GM21526 (cell line): Measurements from ENCODE around the gene GPR107.

Experiments used
- ATAC-seq: cut with Tn5 transposase; IDR thresholded peaks from one replicate; pipeline ENCODE4 v1.9.1; 2021; ENCODE audit warnings: moderate library complexity; ENCODE audit not compliant: unreplicated experiment, low FRiP score

The GPR107 gene

DNA sequence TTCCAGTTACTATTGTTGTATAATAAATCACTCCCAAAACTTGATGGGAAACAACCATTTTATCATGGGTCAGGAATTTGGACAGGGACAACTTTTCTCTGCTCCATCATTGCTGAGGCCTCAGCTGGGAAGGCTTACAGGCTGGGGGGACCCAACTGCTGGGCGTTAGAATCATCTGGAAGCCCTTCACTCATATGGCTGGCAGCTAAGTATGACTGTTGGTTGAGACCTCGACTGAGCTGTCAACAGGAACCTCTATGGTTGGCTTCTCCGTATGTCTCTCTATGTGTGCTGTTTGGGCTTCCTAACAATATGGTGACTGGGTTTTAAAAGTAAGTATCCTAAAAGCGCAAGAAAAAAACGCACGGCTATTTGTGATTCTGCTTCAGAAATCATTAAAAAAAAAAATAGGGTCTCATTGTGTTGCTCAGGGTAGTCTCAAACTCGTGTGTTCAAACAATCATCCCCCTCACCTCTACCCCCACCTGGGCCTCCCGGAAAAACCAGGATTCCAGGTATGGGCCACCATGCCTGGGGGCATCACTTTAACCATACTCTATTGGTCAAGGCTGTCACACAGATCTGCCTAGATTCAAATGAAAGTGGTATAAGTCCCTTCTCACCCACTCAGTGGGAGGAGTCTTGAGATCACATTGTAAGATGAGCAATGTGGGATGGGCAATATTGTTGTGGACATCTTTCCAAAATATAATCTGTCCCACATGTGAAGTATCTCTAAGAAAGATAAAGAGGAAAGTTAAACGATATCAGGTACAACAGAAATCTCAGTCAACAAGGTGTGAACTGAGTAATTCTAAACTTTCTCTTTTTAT is 26.0 kb upstream of the GPR107 start:
- no peak for ATAC-seq

DNA sequence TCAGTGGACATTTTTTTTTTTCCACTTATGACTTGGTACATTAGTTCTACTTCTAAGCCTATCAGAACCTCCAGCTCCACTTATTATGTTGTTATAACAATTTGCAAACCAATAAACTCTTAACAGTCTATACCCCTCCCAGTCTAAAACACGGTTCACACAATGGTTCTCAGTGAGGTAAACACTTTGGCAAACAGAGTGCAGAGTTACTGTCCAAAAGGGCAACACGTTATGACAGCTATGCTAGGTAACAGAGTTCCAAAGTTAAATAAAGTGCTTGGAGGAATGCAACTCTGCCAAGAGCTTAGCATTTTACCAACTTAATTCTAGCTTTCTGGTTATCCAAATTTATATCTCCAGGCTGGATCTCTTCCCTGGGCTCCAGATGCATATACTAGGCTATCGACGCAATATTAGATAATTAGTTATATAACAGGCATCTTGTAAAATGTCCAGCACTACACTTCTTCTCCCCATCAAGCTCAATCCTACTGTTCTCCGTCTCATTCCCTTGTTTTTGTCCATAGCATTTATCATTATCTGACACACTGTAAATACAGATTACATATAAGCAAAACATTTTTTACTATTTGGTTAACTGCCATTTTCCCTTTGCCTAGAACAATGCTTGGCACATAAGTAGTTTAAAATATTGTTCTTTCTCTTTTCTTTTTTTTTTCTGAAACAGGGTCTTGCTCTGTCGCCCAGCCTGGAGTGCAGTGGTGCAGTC is 25.0 kb upstream of the GPR107 start:
- ATAC-seq = no peak

DNA sequence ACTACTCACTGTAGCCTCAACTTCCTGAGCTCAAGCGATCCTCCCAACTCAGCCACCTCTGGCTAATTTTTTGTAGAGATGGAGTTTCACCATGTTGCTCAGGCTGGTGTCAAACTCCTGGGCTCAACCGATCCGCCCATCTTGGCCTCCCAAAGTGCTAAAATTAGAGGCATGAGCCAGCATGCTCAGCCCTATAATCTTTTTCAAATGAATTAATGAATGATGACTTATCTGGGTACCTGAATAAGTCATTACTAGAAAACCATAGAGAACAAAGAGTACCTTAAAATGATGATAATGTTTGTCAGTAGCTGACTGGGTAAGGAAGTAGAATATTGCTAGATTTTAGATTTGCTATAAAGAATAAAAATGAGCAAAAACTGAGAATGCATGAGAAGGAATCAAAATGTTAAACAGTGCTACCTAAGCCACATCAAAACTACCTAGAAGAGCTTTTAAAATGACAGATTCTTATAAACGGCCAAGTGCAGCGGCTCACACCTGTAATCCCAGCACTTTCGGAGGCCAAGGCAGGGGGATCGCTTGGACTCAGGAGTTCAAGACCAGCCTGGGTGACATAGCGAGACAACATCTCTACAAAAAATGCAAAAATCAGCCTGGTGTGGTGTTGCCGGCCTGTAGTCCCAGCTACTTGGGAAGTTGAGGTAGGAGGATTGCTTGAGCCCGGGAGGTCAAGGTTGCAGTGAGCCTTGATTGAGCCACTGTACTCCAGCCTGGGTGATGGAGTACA is 24.3 kb upstream of the GPR107 start:
- no peak for ATAC-seq

- no peak for ATAC-seq
These were observed 23.0 kb upstream of the GPR107 start for GRCh38 chr9:130030651-130031127.

DNA sequence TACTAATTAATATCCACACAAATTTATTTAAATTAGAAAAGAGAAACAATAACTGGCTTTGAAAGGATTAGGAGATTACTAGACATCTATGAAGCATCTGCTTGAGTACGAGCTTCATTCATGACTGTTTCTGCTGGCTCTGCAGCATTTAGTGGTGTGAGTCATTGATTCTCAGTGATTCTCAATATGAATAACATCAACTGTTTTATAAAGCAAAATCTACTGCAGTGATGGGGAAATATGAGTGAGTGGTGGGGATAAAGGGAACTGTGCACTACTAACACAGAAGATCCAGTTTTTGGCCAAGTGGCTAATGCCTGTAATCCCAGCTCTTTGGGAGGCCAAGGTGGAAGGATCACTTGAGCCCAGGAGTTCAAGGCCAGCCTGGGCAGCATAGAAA is 19.1 kb upstream of the GPR107 start:
- ATAC-seq = no peak

- no peak for ATAC-seq
These were observed 17.6 kb upstream of the GPR107 start for GRCh38 chr9:130036099-130036498.

DNA sequence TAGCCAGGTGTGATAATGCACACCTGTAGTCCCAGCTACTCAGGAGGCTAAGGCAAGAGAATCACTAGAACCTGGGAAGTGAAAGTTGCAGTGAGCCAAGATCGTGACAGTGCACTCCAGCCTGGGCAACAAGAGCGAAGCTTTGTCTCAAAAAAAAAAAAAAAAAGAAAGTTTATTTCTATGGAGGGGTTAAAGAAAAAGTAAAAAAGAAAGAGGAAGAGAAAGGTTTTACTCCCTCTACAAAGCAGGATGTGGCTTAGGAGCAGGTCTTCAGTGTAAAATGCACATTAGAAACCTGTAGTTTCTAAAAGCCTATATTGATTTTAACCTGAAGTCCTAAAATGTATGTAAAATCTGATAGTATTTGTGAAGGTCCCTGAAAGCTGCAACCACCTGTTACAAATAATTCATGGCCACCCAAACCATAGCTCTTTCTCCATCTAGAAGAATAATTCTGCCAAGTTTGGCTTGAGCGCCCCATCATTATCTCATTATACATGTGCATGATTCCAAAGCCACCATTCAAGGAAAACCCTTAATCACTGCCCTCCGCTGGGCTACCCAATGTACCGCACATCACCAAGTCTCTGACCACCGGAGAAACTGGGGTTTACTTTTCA is 14.1 kb upstream of the GPR107 start:
- no peak for ATAC-seq

DNA sequence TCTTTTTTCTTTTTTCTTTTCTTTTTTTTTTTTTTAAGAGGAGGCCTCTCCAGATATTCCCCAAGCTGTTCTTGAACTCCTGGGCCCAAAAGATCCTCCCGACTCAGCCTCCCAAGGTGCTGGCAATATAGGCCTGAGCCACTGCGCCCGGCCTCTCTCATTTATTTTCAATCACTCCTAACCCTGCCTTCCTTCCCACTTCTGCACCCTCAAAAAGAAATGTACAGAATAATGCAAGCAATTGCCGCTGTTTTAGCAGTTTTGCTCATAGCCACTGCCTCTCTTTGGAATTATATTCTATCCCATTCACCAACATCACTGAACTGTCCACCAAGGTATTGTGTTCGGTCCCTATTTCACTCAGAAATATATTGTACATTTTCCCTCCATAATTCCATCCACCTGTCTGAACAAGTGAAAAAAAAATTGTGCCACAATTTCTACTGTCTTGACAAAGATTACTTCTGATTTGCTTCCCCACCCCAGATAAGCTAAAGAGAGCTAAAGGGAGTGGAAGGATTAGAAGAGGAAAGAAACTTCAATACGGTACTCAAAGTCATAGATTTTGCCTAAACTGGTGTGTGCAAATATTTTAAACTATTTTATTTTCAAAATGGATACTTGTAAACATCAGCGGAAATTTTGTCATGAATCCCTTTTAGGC is 12.6 kb upstream of the GPR107 start:
- ATAC-seq = no peak

GRCh38 chr9:130041648-130042405 is 11.9 kb upstream of the GPR107 start:
- ATAC-seq = no peak

GRCh38 chr9:130042406-130042884 is 11.3 kb upstream of the GPR107 start:
- no peak for ATAC-seq

- no peak for ATAC-seq
These were observed 10.6 kb upstream of the GPR107 start, which contains the start of gene FNBP1 for GRCh38 chr9:130042885-130043653. Gene FNBP1, minus strand, starts transcription at chr9:130043189. Its CDS starts 214 bp downstream, at chr9:130042975.

- ATAC-seq = no peak
These were observed 9.8 kb upstream of the GPR107 start for GRCh38 chr9:130043654-130044623.

GRCh38 chr9:130045725-130046450 is 7.8 kb upstream of the GPR107 start:
- ATAC-seq = no peak

DNA sequence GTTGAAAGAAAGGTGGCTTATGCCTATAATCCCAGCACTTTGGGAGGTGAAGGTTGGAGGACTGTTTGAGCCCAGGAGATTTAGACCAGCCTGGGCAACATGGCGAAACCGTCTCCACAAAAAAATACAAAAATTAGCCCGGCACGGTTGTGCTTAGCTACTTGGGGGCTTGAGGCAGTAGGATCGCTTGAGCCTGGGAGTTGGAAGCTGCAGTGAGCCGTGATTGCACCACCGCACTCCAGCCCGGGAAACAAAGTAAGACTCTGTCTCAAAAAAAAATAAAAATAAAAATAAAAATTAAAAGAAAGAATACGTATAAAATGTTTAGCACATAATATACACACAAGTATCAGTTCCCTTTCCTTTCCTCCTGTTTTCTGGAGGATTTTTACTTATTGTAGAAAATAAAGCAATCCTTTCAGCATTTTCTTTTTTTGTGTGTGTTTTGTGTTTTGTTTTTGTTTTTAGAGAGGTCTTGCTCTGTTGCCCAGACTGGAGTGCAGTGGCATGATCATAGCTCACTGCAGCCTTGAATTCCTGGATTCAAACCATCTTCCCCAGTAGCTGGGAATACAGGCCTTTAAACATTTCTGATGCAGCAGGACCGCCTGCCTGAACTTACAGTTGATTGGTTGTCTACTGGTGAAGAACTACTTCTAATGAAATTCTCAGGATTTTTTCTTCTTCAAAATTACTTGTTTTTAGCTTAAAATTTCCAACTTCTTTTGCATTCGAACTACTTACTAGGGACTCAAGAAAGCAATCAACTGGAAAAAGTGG is 4.1 kb upstream of the GPR107 start:
- ATAC-seq = no peak

GRCh38 chr9:130050462-130050861 is 3.2 kb upstream of the GPR107 start:
- no peak for ATAC-seq

DNA sequence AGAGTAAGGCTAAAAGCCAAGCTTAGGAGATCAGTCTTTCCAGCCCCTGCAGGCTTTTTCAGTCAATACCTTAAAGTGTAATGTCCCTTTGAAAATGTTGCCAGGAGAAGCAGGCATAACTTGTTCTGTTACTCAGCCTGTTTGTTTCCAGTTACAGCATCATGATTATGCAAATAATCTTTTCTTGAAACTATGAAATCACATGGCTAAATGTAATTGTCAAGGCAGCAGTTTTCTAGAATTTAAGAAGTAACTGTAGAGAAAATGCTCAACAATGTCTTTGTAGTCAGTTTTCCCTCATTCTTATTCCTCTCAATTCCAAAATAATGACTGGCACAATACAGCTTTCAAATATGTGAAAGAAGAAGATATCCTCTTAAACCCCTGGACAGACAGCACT is 1.9 kb upstream of the GPR107 start:
- ATAC-seq = no peak
